VCaP (cell line): ENCODE measurements around the gene FGB.

Experiments used
- H3K27ac ChIP-seq: fragments of 450-650 bp; 2 replicates; pipeline ENCODE4 v1.5.1; 2017
- TF ChIP-seq, protein P1 (sequence below): fragments of 450-650 bp; conservative IDR thresholded peaks from 2 replicates; pipeline ENCODE4 v1.5.1; 2017; ENCODE audit warnings: mild to moderate bottlenecking, moderate library complexity

Gene FGB

DNA sequence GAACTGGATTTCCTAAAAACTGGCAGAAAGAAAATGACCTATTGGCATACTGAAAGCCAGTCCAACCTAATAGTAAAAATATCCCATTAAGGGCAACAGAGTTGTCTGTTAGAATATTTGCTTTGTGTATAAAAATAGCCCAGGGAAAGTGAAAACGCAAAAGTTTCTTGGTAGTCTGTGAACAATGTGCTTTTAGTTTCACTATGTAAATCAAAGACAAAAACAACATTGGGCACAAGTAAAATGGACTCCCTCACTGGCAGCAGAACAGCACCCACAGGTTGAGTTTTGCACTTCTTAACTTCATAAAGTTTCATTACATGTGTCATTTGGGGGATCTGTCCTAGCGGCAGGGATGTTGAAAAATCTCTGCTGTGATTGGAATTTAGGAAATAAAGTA is 53.9 kb downstream of the FGB start:
- TF ChIP-seq, protein P1, sequence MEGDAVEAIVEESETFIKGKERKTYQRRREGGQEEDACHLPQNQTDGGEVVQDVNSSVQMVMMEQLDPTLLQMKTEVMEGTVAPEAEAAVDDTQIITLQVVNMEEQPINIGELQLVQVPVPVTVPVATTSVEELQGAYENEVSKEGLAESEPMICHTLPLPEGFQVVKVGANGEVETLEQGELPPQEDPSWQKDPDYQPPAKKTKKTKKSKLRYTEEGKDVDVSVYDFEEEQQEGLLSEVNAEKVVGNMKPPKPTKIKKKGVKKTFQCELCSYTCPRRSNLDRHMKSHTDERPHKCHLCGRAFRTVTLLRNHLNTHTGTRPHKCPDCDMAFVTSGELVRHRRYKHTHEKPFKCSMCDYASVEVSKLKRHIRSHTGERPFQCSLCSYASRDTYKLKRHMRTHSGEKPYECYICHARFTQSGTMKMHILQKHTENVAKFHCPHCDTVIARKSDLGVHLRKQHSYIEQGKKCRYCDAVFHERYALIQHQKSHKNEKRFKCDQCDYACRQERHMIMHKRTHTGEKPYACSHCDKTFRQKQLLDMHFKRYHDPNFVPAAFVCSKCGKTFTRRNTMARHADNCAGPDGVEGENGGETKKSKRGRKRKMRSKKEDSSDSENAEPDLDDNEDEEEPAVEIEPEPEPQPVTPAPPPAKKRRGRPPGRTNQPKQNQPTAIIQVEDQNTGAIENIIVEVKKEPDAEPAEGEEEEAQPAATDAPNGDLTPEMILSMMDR: no peak
- no peak overlapping the region for H3K27ac ChIP-seq

DNA sequence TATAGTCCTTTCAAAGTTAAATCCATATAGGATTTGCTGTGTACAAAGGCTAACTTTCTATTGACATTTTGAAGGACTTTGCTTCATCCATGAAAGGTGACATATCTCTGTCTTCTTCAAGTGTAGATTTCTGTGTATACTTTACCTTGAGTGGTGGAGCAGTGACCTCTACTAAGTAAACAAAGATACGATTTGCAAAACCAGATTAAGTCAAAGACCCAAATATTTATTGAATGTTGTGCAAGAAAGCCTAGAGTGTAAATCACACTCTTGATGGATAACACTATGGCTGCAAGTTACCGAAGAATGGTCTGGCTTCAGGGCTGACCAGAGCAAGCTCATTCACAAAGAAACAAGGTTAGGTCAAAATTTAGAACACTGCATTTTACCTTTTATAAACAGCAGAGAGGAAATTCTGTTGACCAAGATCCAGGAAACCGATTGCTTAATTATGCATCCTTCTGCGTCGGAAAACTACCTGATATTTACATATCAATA is 55.1 kb downstream of the FGB start:
- H3K27ac ChIP-seq: no peak overlapping the region
- TF ChIP-seq, protein P1: no peak

DNA sequence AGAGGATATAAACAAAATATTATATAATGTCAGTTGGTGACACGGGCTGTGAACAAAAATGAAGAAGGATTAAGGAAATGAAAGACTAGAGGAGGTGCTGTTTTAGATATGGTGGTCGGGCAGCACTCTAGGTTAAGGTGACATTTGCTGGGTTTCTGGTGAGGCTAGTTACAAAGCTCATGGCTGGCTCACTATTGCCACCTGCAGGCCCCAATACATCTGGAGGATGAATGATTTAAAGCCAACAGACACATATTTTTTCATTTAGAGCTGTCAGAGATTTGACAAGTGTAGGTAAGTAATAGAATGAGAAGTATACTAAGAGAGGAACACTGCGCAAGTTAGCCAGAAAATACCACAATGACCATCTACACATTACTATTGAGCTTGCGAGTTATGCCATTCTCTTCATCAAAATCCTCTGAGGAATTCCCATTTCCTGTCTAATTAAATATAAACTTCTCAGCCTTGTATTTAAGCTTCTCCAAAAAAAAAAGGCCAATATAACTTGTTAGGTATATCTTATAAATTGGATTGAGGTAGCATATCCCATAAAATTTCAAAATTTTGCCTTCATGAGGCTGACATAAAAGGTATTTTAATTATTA is 56.0 kb downstream of the FGB start:
- TF ChIP-seq, protein P1: peak; percentile 90
- no peak overlapping the region for H3K27ac ChIP-seq

DNA sequence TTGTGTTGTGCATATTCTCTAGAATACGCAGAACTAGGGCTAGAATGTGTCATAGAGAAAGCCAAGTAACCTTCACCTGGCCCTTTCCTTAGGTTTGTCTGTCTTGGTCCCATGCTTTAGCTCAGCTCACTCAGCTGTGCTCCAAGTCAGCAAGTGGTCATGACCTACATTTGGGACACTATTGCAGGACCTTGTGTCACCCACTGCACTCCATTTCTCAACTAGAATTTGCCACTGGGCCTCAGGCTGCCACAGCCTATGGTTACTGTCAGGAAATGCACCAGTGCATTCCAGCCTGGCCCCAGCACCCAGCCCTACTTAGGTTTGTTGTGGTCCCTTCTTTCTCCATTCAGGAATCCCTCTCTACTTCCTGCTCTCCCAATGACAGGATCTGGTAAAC is 57.3 kb downstream of the FGB start:
- TF ChIP-seq, protein P1: no peak
- H3K27ac ChIP-seq: no peak overlapping the region
